K562 (cell line): ENCODE measurements around the gene PEPD. TPM values are rescaled to one million over a fixed set of nuclear protein-coding genes. Genes with fewer than 3 reads are reported as not detected.

Experiments used
- ATAC-seq: fragments of 200-7000 bp; cut with Tn5 transposase; 3 replicates; pipeline ENCODE4 v1.9.1; 2020; ENCODE audit warnings: moderate library complexity
- BruUV-seq: library from RNA; stranded (reverse); fragments of 400-500 nt; replicated peaks from 2 replicates; lab custom pipeline; 2021; lab: Mats Ljungman, UMichigan
- CTCF ChIA-PET: fragments of 300-600 bp; formaldehyde crosslinking; extraction: SDS; loops from one replicate; lab custom pipeline; 2021; ENCODE audit warnings: low intra/inter-chr PET ratio; lab: Yijun Ruan, JAX
- POLR2A ChIA-PET: fragments of 300-600, 350-650 bp; sonication (Branson Sonifier 250); formaldehyde crosslinking; extraction: SDS; loops from one replicate; lab custom pipeline; 2021; ENCODE audit warnings: antibody characterized with exemption, inconsistent platforms; lab: Yijun Ruan, JAX
- DNase-seq, 4 experiments: peaks; one replicate each; pipeline versions ENCODE4 v3.0.0 to v3.0.0-alpha.2; 2011 to 2018; ENCODE audit warnings: low spot score in 3 of 4, mixed read lengths in 3 of 4; ENCODE audit errors: extremely low read depth in 1 of 4
- FAIRE-seq: peaks from 2 replicates; lab custom pipeline; 2011; peaks lifted over from hg19 to GRCh38; lab: Jason Lieb, UNC
- H2AFZ ChIP-seq: 2 replicates; pipeline ENCODE4 v1.6.0; 2011; ENCODE audit warnings: low read depth, low read length, control low read depth, inconsistent platforms
- H3K27ac ChIP-seq: fragments of 200-600 bp; 3 replicates; pipeline ENCODE4 v1.8.0; 2011; ENCODE audit warnings: low read depth, mild to moderate bottlenecking, control low read depth, inconsistent platforms, low read length, moderate library complexity, mixed read lengths; ENCODE audit errors: extremely low read depth
- H3K27me3 ChIP-seq, 2 experiments: fragments of 300-600 bp in 1 of 2; 2 replicates in 1 of 2; 3 replicates in 1 of 2; pipeline versions ENCODE4 v1.6.0 to v1.8.0; 2011; ENCODE audit warnings: inconsistent platforms in 2 of 2, low read length in 2 of 2, mild to moderate bottlenecking in 1 of 2, mixed read lengths in 1 of 2, moderate library complexity in 1 of 2; ENCODE audit not compliant: control insufficient read depth in 2 of 2, insufficient read depth in 2 of 2
- H3K36me3 ChIP-seq: fragments of 300-600 bp; 3 replicates; pipeline ENCODE4 v1.8.0; 2011; ENCODE audit warnings: mild to moderate bottlenecking, low read length, inconsistent platforms; ENCODE audit not compliant: control insufficient read depth, insufficient read depth
- H3K4me1 ChIP-seq, 2 experiments: fragments of 200-600 bp in 1 of 2; replicated peaks in 1 of 2; 2 replicates in 1 of 2; 3 replicates in 1 of 2; pipeline versions ENCODE4 v1.5.1 to v1.8.0; 2011; ENCODE audit warnings: inconsistent platforms in 2 of 2, low read length in 2 of 2, mild to moderate bottlenecking in 1 of 2, mixed read lengths in 1 of 2, moderate library complexity in 1 of 2; ENCODE audit not compliant: control insufficient read depth in 2 of 2, insufficient read depth in 2 of 2
- H3K4me2 ChIP-seq: 2 replicates; pipeline ENCODE4 v1.6.1; 2011; ENCODE audit warnings: low read length, control low read depth, inconsistent platforms, mixed read lengths; ENCODE audit not compliant: insufficient read depth
- H3K4me3 ChIP-seq: fragments of 200-600 bp; sonication (generic), shearing (Covaris generic); 2 replicates; pipeline ENCODE4 v1.5.1; 2016; ENCODE audit warnings: control low read depth, inconsistent platforms
- H3K79me2 ChIP-seq: fragments of 200-600 bp; 3 replicates; pipeline ENCODE4 v1.8.0; 2011; ENCODE audit warnings: low read length, inconsistent platforms; ENCODE audit not compliant: control insufficient read depth, insufficient read depth
- H3K9ac ChIP-seq, 2 experiments: 2 replicates each; pipeline versions ENCODE4 v1.6.0 to v1.6.1; 2011; ENCODE audit warnings: low read depth in 2 of 2, low read length in 2 of 2, control low read depth in 1 of 2, inconsistent platforms in 1 of 2, mild to moderate bottlenecking in 1 of 2, mixed read lengths in 1 of 2; ENCODE audit not compliant: insufficient read depth in 1 of 2
- H3K9me1 ChIP-seq: one replicate; pipeline ENCODE4 v1.6.0; 2011; ENCODE audit warnings: inconsistent platforms, mild to moderate bottlenecking, low read length, moderate library complexity; ENCODE audit not compliant: control insufficient read depth, insufficient read depth
- H3K9me3 ChIP-seq: replicated peaks from 2 replicates; pipeline ENCODE4 v1.5.1; 2011; ENCODE audit warnings: low read depth, low read length, inconsistent platforms; ENCODE audit not compliant: control insufficient read depth, insufficient read depth
- H4K20me1 ChIP-seq: replicated peaks from 2 replicates; pipeline ENCODE4 v1.6.1; 2011; ENCODE audit warnings: low read length, inconsistent platforms, mixed read lengths; ENCODE audit not compliant: control insufficient read depth, insufficient read depth
- ARID1B ChIP-seq: fragments of 450-650 bp; IDR thresholded peaks from 2 replicates; pipeline ENCODE4 v1.6.1; 2016; ENCODE audit warnings: antibody characterized with exemption, mild to moderate bottlenecking, inconsistent platforms
- CBX5 ChIP-seq: IDR thresholded peaks from 2 replicates; pipeline ENCODE4 v1.6.1; 2014; ENCODE audit warnings: low read depth, borderline replicate concordance
- CEBPB ChIP-seq: fragments of 450-650 bp; IDR thresholded peaks from 2 replicates; pipeline ENCODE4 v1.6.1; 2016; ENCODE audit warnings: missing genetic modification characterization, missing compliant biosample characterization
- CHCHD3 ChIP-seq: fragments of 250-450 bp; sonication (Bioruptor Pico); IDR thresholded peaks from 2 replicates; pipeline ENCODE4 v2.1.2; 2022; ENCODE audit warnings: mild to moderate bottlenecking
- COPS2 ChIP-seq: fragments of 450-650 bp; conservative IDR thresholded peaks from 2 replicates; pipeline ENCODE4 v1.6.1; 2016; ENCODE audit warnings: mild to moderate bottlenecking, moderate library complexity
- CXXC5 ChIP-seq: fragments of 250-450 bp; sonication (Bioruptor Pico); IDR thresholded peaks from 2 replicates; pipeline ENCODE4 v1.8.0; 2022; ENCODE audit warnings: inconsistent platforms, mild to moderate bottlenecking, moderate library complexity
- HNRNPLL ChIP-seq: fragments of 200-400 bp; formaldehyde crosslinking; IDR thresholded peaks from 2 replicates; pipeline ENCODE4 v1.6.1; 2017; ENCODE audit warnings: low read length, low read depth, mild to moderate bottlenecking; ENCODE audit not compliant: poor library complexity, severe bottlenecking
- L3MBTL2 ChIP-seq: fragments of 450-650 bp; IDR thresholded peaks from 2 replicates; pipeline ENCODE4 v1.6.1; 2016; ENCODE audit warnings: mild to moderate bottlenecking, moderate library complexity
- MAFG ChIP-seq: fragments of 450-650 bp; conservative IDR thresholded peaks from 2 replicates; pipeline ENCODE4 v1.6.1; 2016; ENCODE audit warnings: missing genetic modification characterization, missing compliant biosample characterization
- NR2C1 ChIP-seq, 2 experiments: fragments of 450-650 bp; IDR thresholded peaks; 2 replicates each; pipeline ENCODE4 v1.6.1; 2017; ENCODE audit warnings: mild to moderate bottlenecking in 2 of 2, antibody characterized with exemption in 1 of 2, inconsistent platforms in 1 of 2, missing compliant biosample characterization in 1 of 2, missing genetic modification characterization in 1 of 2
- POLR2G ChIP-seq: fragments of 200-400 bp; formaldehyde crosslinking; IDR thresholded peaks from 2 replicates; pipeline ENCODE4 v1.6.1; 2017; ENCODE audit warnings: low read depth, mild to moderate bottlenecking, antibody characterized with exemption, low read length, moderate library complexity
- ZBTB8A ChIP-seq: fragments of 450-650 bp; IDR thresholded peaks from 2 replicates; pipeline ENCODE4 v1.6.1; 2018; ENCODE audit warnings: mild to moderate bottlenecking, moderate library complexity; ENCODE audit not compliant: partially characterized antibody
- ZNF518B ChIP-seq: fragments of 250-450 bp; sonication (Bioruptor Pico); IDR thresholded peaks from 2 replicates; pipeline ENCODE4 v1.5.0; 2021; ENCODE audit warnings: mild to moderate bottlenecking, moderate library complexity
- WGBS: fragments of 100-300 bp; shearing (Covaris generic); methylation state at CpG from one replicate; pipeline ENCODE4 v1.1.6; 2016; ENCODE audit warnings: low coverage, mixed read lengths; ENCODE audit not compliant: insufficient coverage; ENCODE audit errors: missing lambda C conversion rate; 5-methylcytosine and 5-hydroxymethylcytosine counted together
- in situ Hi-C: fragments of 300-500 bp; cut with MboI; formaldehyde crosslinking; loops from 4 replicates; pipeline ENCODE4 v1.15.0; 2018; ENCODE audit warnings: inconsistent platforms, mixed read lengths
- intact Hi-C: fragments of 100-400 bp; cut with micrococcal nuclease; formaldehyde crosslinking; loops from 2 replicates; pipeline ENCODE4 v1.14.2; 2022
- polyA plus RNA-seq, 8 experiments: library from polyadenylated mRNA; depleted of rRNA in 4 of 8; stranded (reverse) in 5 of 8; unstranded in 3 of 8; fragments of >200 nt; fragmentation: Nextera tagmentation in 2 of 8; fragmentation: Illumina TruSeq in 1 of 8; extraction: Ambion mirVana in 2 of 8; extraction: Trizol in 1 of 8; gene quantifications; 2 replicates each; pipeline versions ENCODE4 v1.2.1 to v1.2.3, GENCODE V29; 2011 to 2014; ENCODE audit warnings: inconsistent platforms in 1 of 8, missing spikeins in 1 of 8
- total RNA-seq, 7 experiments: library from RNA; depleted of rRNA in 6 of 7; stranded (reverse); fragments of >200 nt in 6 of 7; fragmentation: Illumina TruSeq in 2 of 7; extraction: Trizol in 2 of 7; gene quantifications; 2 replicates each; pipeline versions ENCODE4 v1.2.1 to v1.2.3, GENCODE V29; 2011 to 2021; ENCODE audit warnings: low replicate concordance in 1 of 7
- TF ChIP-seq, protein P1 (sequence below): fragments of 250-450 bp; sonication (Bioruptor Pico); IDR thresholded peaks from 2 replicates; pipeline ENCODE4 v1.4.0; 2020; ENCODE audit warnings: mild to moderate bottlenecking, moderate library complexity

Gene PEPD
- total and polyA plus RNA-seq, 9 of the 15 experiments (the other 6 are each of a cell fraction or from before 2014, with no cell fraction given), result 1.3 to 19.2 (median 16.0) TPM

DNA sequence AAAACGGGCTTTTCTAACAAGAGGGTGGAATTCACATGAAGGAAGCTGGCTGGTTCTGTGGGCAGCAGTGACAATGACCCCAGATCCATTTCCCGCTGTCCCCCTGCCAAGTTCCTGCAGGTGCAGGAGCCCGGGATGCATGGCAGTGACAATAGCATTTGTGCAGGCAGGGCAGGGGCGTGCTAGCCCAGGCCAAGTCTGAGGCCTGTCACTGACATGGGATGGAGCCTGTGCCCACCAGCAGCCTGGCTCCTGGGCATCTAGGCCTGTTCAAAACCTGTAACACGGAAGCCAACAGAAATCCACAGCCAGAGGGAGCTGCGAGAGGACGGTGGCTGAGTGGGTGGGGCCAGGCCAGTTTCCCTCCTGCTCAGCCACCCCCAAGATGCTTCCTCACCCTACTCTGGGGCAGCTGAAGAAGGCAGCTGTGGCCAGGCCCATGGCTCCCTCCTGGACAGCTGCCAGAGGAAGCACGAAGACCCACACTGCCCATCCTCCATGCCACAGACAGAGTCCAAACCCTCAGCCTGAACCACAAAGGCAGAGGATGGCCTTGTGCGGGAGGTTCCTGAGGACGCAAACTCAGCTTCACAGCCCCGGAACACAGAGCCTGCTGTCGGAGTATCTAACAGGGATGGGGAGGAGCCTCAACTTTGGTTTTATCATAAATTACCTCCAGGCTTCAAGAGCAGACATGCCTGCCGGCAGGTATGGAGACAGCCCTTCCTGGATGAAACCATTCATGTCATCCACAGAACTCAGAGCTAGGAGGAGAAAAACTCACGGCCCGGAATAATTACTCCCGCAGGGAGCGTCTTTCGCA lies 74.0 kb downstream of the PEPD start:
- WGBS, result 22% methylated on average over 17 of the region's 18 CpGs
- DNase-seq (no peak), FAIRE-seq (no peak), ATAC-seq (no peak)
- Histone ChIP-seq H3K36me3 (no peaks in the 10 kb centered on the region), H3K4me3 (no peak overlapping the region), H3K4me1 (no peaks in the 10 kb centered on the region; a peak in 1 of 5 replicates), H3K4me2 (no peak overlapping the region), H4K20me1 (0 out of 2 replicates have a peak, but pooled peaks cover 5% of the 10 kb centered on the region), H3K9ac (no peak overlapping the region), H3K9me1 (no peaks in the 10 kb centered on the region), H3K79me2 (no peaks in the 10 kb centered on the region), H3K27me3 (peaks cover 0 to 16% of the 10 kb centered on the region in 2 experiments; a peak in 2 of 5 replicates), H3K9me3 (no peaks in the 10 kb centered on the region), H3K27ac (no peak overlapping the region), H2AFZ (no peak overlapping the region)
- POLR2A ChIA-PET, result interaction anchor here (1.2 kb wide), 1 partner anchor 9 kb away, joined by 3 read pairs; no protein-coding TSS in a partner anchor
- CTCF ChIA-PET, result no interaction called here
- in situ Hi-C loops (loop anchor here (25.0 kb wide), 1 partner anchor 1265 kb away; no protein-coding TSS in a partner anchor), intact Hi-C loops (no loop called here)
- no TSS peak for BruUV-seq
- TF ChIP-seq, protein P1, sequence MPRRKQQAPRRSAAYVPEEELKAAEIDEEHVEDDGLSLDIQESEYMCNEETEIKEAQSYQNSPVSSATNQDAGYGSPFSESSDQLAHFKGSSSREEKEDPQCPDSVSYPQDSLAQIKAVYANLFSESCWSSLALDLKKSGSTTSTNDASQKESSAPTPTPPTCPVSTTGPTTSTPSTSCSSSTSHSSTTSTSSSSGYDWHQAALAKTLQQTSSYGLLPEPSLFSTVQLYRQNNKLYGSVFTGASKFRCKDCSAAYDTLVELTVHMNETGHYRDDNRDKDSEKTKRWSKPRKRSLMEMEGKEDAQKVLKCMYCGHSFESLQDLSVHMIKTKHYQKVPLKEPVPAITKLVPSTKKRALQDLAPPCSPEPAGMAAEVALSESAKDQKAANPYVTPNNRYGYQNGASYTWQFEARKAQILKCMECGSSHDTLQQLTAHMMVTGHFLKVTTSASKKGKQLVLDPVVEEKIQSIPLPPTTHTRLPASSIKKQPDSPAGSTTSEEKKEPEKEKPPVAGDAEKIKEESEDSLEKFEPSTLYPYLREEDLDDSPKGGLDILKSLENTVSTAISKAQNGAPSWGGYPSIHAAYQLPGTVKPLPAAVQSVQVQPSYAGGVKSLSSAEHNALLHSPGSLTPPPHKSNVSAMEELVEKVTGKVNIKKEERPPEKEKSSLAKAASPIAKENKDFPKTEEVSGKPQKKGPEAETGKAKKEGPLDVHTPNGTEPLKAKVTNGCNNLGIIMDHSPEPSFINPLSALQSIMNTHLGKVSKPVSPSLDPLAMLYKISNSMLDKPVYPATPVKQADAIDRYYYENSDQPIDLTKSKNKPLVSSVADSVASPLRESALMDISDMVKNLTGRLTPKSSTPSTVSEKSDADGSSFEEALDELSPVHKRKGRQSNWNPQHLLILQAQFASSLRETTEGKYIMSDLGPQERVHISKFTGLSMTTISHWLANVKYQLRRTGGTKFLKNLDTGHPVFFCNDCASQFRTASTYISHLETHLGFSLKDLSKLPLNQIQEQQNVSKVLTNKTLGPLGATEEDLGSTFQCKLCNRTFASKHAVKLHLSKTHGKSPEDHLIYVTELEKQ, result no peak
- TF ChIP-seq CEBPB (tag) (no peak), MAFG (tag) (no peak), NR2C1 (IDR thresholded peaks at IDR 0.05) (no peak), NR2C1 (tag; IDR thresholded peaks at IDR 0.05) (no peak), CBX5 (no peak), HNRNPLL (no peak), L3MBTL2 (no peak), POLR2G (no peak), COPS2 (no peak), CHCHD3 (CRISPR knock-in tag) (no peak), ZNF518B (CRISPR knock-in tag) (no peak), ARID1B (no peak), CXXC5 (CRISPR knock-in tag) (no peak), ZBTB8A (no peak)
